ENCODE results near the gene MKNK2. TPM values are rescaled to one million over a fixed set of nuclear protein-coding genes. Genes with fewer than 3 reads are reported as not detected.

MKNK2 gene
- total RNA-seq, 1 donor from 2014 or later = 1,134 TPM

DNA sequence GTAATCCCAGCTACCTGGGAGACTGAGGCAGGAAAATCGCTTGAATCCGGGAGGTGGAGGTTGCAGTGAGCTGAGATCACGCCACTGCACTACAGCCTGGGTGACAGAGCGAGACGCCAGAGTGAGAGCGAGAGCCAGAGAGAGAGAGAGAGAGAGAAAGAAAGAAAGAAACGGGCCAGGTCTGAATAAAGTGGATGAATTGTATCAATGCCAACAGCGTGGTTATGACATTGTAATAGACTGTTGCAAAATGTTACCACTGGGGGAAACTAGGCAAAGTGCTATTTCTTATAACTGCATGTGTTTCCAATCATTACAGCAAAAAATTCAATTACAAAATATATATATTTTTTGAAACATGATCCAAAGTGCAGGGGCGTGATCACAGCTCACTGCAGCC lies 23.7 kb downstream of the MKNK2 start:
- Mint-ChIP-seq H3K36me3 (ENCODE audit: low read depth) (no peaks in the 10 kb centered on the region), H3K4me3 (no peak overlapping the region), H3K9me3 (no peaks in the 10 kb centered on the region), H3K27me3 (no peaks in the 10 kb centered on the region), H3K4me1 (peaks cover 8% of the 10 kb centered on the region), H3K27ac (no peak overlapping the region)
- ChIA-PET CTCF (no interaction called here), POLR2A (interaction anchor here (0.6 to 2.4 kb wide), 4 partner anchors 9 to 366 kb away, joined by 3 to 11 read pairs (median 3); no protein-coding TSS in a partner anchor)
- DNase-seq (no peak), ATAC-seq (ENCODE audit: low read depth) (no peak)
- intact Hi-C loops (cut with micrococcal nuclease) = no loop called here
- TF ChIP-seq, protein P1, sequence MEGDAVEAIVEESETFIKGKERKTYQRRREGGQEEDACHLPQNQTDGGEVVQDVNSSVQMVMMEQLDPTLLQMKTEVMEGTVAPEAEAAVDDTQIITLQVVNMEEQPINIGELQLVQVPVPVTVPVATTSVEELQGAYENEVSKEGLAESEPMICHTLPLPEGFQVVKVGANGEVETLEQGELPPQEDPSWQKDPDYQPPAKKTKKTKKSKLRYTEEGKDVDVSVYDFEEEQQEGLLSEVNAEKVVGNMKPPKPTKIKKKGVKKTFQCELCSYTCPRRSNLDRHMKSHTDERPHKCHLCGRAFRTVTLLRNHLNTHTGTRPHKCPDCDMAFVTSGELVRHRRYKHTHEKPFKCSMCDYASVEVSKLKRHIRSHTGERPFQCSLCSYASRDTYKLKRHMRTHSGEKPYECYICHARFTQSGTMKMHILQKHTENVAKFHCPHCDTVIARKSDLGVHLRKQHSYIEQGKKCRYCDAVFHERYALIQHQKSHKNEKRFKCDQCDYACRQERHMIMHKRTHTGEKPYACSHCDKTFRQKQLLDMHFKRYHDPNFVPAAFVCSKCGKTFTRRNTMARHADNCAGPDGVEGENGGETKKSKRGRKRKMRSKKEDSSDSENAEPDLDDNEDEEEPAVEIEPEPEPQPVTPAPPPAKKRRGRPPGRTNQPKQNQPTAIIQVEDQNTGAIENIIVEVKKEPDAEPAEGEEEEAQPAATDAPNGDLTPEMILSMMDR (IDR thresholded peaks at IDR 0.05) = no peak

GRCh38 chr19:2026770-2027169 lies 24.3 kb downstream of the MKNK2 start:
- DNase-seq (no peak), ATAC-seq (ENCODE audit: low read depth) (no peak)
- CTCF ChIA-PET = no interaction called here
- TF ChIP-seq, protein P1 (IDR thresholded peaks at IDR 0.05) = no peak
- no peak overlapping the region for H3K27ac Mint-ChIP-seq
- POLR2A ChIA-PET = interaction anchor here (2.4 kb wide), 1 partner anchor 15 kb away, joined by 11 read pairs; no protein-coding TSS in a partner anchor
- no peak overlapping the region for H3K4me3 Mint-ChIP-seq
- no peaks in the 10 kb centered on the region for H3K27me3 Mint-ChIP-seq
- H3K36me3 Mint-ChIP-seq (ENCODE audit: low read depth) = no peaks in the 10 kb centered on the region
- intact Hi-C loops (cut with micrococcal nuclease) = no loop called here
- H3K4me1 Mint-ChIP-seq = peaks cover 2% of the 10 kb centered on the region
- H3K9me3 Mint-ChIP-seq = no peaks in the 10 kb centered on the region

DNA sequence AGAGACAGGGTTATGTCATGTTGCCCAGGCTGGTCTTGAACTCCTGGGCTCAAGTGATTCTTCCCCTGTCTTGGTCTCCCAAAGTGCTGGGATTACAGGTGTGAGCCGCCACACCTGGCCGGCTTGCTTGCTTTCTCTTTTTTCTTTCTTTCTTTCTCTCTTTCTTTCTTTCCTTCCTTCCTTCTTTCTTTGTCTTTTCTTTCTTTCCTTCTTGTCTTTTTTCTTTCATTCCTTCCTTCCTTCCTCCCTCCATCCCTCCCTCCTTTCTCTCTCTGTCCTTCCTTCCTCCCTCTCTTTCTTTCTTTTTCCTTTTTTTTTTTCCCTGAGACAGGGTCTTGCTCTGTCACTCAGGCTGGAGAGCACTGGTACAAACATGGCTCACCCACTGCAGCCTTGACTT lies 28.8 kb downstream of the MKNK2 start:
- DNase-seq = no peak
- intact Hi-C loops (cut with micrococcal nuclease) = no loop called here
- TF ChIP-seq, protein P1 (IDR thresholded peaks at IDR 0.05) = no peak
- no peak overlapping the region for H3K4me3 Mint-ChIP-seq
- ChIA-PET CTCF (no interaction called here), POLR2A (interaction anchor here (0.7 kb wide), 2 partner anchors 20 to 186 kb away, joined by 3 read pairs; no protein-coding TSS in a partner anchor)
- H3K4me1 Mint-ChIP-seq = peaks cover 7% of the 10 kb centered on the region
- no peak for ATAC-seq (ENCODE audit: low read depth)
- H3K27me3 Mint-ChIP-seq = no peaks in the 10 kb centered on the region
- no peak overlapping the region for H3K27ac Mint-ChIP-seq
- H3K36me3 Mint-ChIP-seq (ENCODE audit: low read depth) = no peaks in the 10 kb centered on the region
- H3K9me3 Mint-ChIP-seq = no peaks in the 10 kb centered on the region

- no peak for DNase-seq
- Mint-ChIP-seq H3K9me3 (no peaks in the 10 kb centered on the region), H3K27ac (no peak overlapping the region), H3K4me1 (peaks cover 11% of the 10 kb centered on the region), H3K36me3 (ENCODE audit: low read depth) (no peaks in the 10 kb centered on the region), H3K4me3 (no peak overlapping the region), H3K27me3 (no peaks in the 10 kb centered on the region)
- ChIA-PET POLR2A (interaction anchor here (0.6 to 0.7 kb wide), 3 partner anchors 21 to 185 kb away, joined by 3 to 6 read pairs (median 3); no protein-coding TSS in a partner anchor), CTCF (interaction anchor here (1.6 kb wide), 1 partner anchor 27 kb away, joined by 4 read pairs; no protein-coding TSS in a partner anchor)
- no peak for ATAC-seq (ENCODE audit: low read depth)
- intact Hi-C loops (cut with micrococcal nuclease) = no loop called here
- TF ChIP-seq, protein P1 (IDR thresholded peaks at IDR 0.05) = no peak
These were observed 29.4 kb downstream of the MKNK2 start for GRCh38 chr19:2021453-2022140.

DNA sequence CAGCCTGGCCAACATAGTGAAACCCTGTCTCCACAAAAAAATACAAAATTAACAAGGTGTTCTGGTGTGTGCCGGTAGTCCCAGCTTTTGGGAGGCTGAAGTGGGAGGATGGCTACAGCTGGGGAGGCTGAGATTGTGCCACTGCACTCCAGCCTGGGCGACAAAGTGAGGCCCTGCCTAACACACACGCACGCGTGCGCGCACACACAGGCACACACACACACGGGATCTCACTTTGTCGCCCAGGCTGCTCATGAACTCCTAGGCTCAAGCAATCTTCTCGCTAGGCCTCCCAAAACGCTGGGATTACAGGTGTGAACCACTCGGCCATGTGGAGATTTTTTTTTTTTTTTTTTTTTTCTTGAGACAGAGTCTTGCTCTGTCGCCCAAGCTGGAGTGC lies 32.3 kb downstream of the MKNK2 start:
- DNase-seq = no peak
- peaks cover 22% of the 10 kb centered on the region for H3K4me1 Mint-ChIP-seq
- POLR2A ChIA-PET = interaction anchor here (0.6 to 1.9 kb wide), 17 partner anchors 9 to 219 kb away, joined by 3 to 15 read pairs (median 4); no protein-coding TSS in a partner anchor
- peaks cover 1% of the 10 kb centered on the region for H3K36me3 Mint-ChIP-seq (ENCODE audit: low read depth)
- ATAC-seq (ENCODE audit: low read depth) = no peak
- CTCF ChIA-PET = interaction anchor here (0.6 to 2.5 kb wide), 8 partner anchors 16 to 477 kb away, joined by 3 to 8 read pairs (median 4); partner anchors contain the start of gene AP3D1
- TF ChIP-seq, protein P1 (IDR thresholded peaks at IDR 0.05) = no peak
- no peak overlapping the region for H3K27ac Mint-ChIP-seq
- no peak overlapping the region for H3K4me3 Mint-ChIP-seq
- H3K27me3 Mint-ChIP-seq = no peaks in the 10 kb centered on the region
- intact Hi-C loops (cut with micrococcal nuclease) = loop anchor here (1.0 to 5.0 kb wide), 9 partner anchors 14 to 138 kb away; partner anchors contain the start of genes AP3D1, IZUMO4, MKNK2 and MOB3A
- no peaks in the 10 kb centered on the region for H3K9me3 Mint-ChIP-seq

Data from activated B cell treated with CpG ODN at 0.5 μM for 24 hours (primary cell).